Smooth muscle cell (in vitro differentiated cells): ENCODE results near the gene AKT3. TPM values are rescaled to one million over a fixed set of nuclear protein-coding genes. Genes with fewer than 3 reads are reported as not detected.
A peak's percentile ranks its signal among the peaks of the same experiment; 100 is the strongest.

Experiments used
- DNase-seq: peaks from one replicate; lab custom pipeline; 2025; ENCODE audit not compliant: unreplicated experiment; lab: John Stamatoyannopoulos, UW
- H2AFZ ChIP-seq: fragments of 200-600 bp; sonication (generic); 2 replicates; pipeline ENCODE4 v1.6.0; 2016; ENCODE audit warnings: antibody characterized with exemption, low read depth, mild to moderate bottlenecking
- H3F3A ChIP-seq: fragments of 200-600 bp; sonication (generic); 2 replicates; pipeline ENCODE4 v1.6.0; 2017; ENCODE audit warnings: antibody characterized with exemption, low read depth
- H3K27ac ChIP-seq: fragments of 200-600 bp; sonication (generic); 2 replicates; pipeline ENCODE4 v1.5.1; 2016; ENCODE audit warnings: low read depth, mild to moderate bottlenecking
- H3K27me3 ChIP-seq: fragments of 200-600 bp; sonication (generic); 2 replicates; pipeline ENCODE4 v1.6.1; 2016; ENCODE audit warnings: low read depth, mild to moderate bottlenecking
- H3K36me3 ChIP-seq: fragments of 200-600 bp; sonication (generic); 2 replicates; pipeline ENCODE4 v1.5.1; 2016; ENCODE audit warnings: low read depth
- H3K4me1 ChIP-seq: fragments of 200-600 bp; sonication (generic); 2 replicates; pipeline ENCODE4 v1.5.1; 2016; ENCODE audit warnings: low read depth
- H3K4me2 ChIP-seq: fragments of 200-600 bp; sonication (generic); 2 replicates; pipeline ENCODE4 v1.6.0; 2016; ENCODE audit warnings: mild to moderate bottlenecking
- H3K4me3 ChIP-seq: fragments of 200-600 bp; sonication (generic); 2 replicates; pipeline ENCODE4 v1.5.1; 2016; ENCODE audit warnings: mild to moderate bottlenecking
- H3K79me2 ChIP-seq: fragments of 200-600 bp; sonication (generic); 2 replicates; pipeline ENCODE4 v1.6.0; 2016; ENCODE audit warnings: low read depth, mild to moderate bottlenecking
- H3K9ac ChIP-seq: fragments of 200-600 bp; sonication (generic); 2 replicates; pipeline ENCODE4 v1.6.0; 2016; ENCODE audit warnings: low read depth
- H3K9me3 ChIP-seq: fragments of 200-600 bp; sonication (generic); replicated peaks from 2 replicates; pipeline ENCODE4 v1.5.1; 2016; ENCODE audit warnings: low read depth
- H4K20me1 ChIP-seq: fragments of 200-600 bp; sonication (generic); 2 replicates; pipeline ENCODE4 v1.6.0; 2016; ENCODE audit warnings: low read depth
- WGBS: methylation state at CpG from one replicate; pipeline ENCODE4 v1.1.7; 2016; ENCODE audit warnings: low lambda C conversion rate; 5-methylcytosine and 5-hydroxymethylcytosine counted together
- polyA plus RNA-seq: library from polyadenylated mRNA; unstranded; fragments of >200 nt; fragmentation: Nextera tagmentation; extraction: Ambion mirVana; gene quantifications from 2 replicates; pipeline ENCODE4 v1.2.1, GENCODE V29; 2016
- total RNA-seq: library from RNA; depleted of rRNA; stranded (reverse); fragments of >200 nt; gene quantifications from 2 replicates; pipeline ENCODE4 v1.2.3, GENCODE V29; 2014
- TF ChIP-seq, protein P1 (sequence below): fragments of 200-600 bp; sonication (generic); IDR thresholded peaks from 2 replicates; pipeline ENCODE4 v1.5.1; 2017; ENCODE audit warnings: borderline replicate concordance, mild to moderate bottlenecking, antibody characterized with exemption; ENCODE audit not compliant: insufficient read depth, poor library complexity, severe bottlenecking

The AKT3 gene
- total and polyA plus RNA-seq, 2 experiments from 2014 or later: 5.5 to 32.3 TPM

GRCh38 chr1:243481101-243481500, 368.9 kb downstream of the AKT3 start:
- Histone ChIP-seq H3K27me3 (no peaks in the 10 kb centered on the region), H3K4me3 (no peak overlapping the region), H3K79me2 (no peaks in the 10 kb centered on the region), H3K4me1 (peaks cover 20% of the 10 kb centered on the region), H3K9me3 (no peaks in the 10 kb centered on the region), H3K9ac (no peak overlapping the region), H4K20me1 (no peaks in the 10 kb centered on the region), H3K27ac (no peak overlapping the region), H3F3A (no peaks in the 10 kb centered on the region), H2AFZ (no peak overlapping the region), H3K36me3 (no peaks in the 10 kb centered on the region), H3K4me2 (no peak overlapping the region)
- TF ChIP-seq, protein P1, sequence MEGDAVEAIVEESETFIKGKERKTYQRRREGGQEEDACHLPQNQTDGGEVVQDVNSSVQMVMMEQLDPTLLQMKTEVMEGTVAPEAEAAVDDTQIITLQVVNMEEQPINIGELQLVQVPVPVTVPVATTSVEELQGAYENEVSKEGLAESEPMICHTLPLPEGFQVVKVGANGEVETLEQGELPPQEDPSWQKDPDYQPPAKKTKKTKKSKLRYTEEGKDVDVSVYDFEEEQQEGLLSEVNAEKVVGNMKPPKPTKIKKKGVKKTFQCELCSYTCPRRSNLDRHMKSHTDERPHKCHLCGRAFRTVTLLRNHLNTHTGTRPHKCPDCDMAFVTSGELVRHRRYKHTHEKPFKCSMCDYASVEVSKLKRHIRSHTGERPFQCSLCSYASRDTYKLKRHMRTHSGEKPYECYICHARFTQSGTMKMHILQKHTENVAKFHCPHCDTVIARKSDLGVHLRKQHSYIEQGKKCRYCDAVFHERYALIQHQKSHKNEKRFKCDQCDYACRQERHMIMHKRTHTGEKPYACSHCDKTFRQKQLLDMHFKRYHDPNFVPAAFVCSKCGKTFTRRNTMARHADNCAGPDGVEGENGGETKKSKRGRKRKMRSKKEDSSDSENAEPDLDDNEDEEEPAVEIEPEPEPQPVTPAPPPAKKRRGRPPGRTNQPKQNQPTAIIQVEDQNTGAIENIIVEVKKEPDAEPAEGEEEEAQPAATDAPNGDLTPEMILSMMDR: no peak
- WGBS: 98% methylated on average over 5 of the region's 5 CpGs
- DNase-seq: no peak

GRCh38 chr1:243477731-243478290, 372.2 kb downstream of the AKT3 start:
- H3K4me1 ChIP-seq: peaks cover 36% of the 10 kb centered on the region
- H3K9ac ChIP-seq: no peak overlapping the region
- no peak overlapping the region for H3K27ac ChIP-seq
- no peak overlapping the region for H3K4me2 ChIP-seq
- TF ChIP-seq, protein P1: no peak
- no peaks in the 10 kb centered on the region for H3K27me3 ChIP-seq
- H3K4me3 ChIP-seq: no peak overlapping the region
- H3K36me3 ChIP-seq: no peaks in the 10 kb centered on the region
- H3K79me2 ChIP-seq: no peaks in the 10 kb centered on the region
- no peaks in the 10 kb centered on the region for H4K20me1 ChIP-seq
- H3F3A ChIP-seq: no peaks in the 10 kb centered on the region
- no peak overlapping the region for H2AFZ ChIP-seq
- DNase-seq: no peak
- 93% methylated on average over 7 of the region's 7 CpGs for WGBS
- no peaks in the 10 kb centered on the region for H3K9me3 ChIP-seq

DNA sequence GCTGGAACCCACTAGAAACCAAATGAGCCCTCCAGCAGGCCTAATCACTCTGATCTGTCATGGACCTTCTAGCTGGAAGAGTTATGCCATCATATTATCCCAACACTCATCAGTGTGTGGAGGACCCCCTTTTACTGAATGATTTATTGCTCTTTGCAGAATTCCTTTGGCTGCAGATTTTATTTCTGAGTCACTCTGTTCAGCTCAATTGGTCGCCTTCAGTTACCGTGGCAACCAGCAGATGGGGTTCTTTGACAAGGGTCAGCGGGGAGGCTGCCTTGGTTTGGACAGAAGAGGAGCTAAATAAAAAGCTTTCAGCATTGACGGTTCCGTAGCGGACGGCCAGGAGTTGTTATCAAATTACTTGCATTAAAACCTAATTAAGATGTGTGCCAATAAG, 374.1 kb downstream of the AKT3 start:
- H4K20me1 ChIP-seq: no peaks in the 10 kb centered on the region
- H3K27ac ChIP-seq: no peak overlapping the region
- TF ChIP-seq, protein P1: peak; percentile 24
- no peak overlapping the region for H3K4me2 ChIP-seq
- no peak overlapping the region for H3K4me3 ChIP-seq
- DNase-seq: no peak
- H2AFZ ChIP-seq: no peak overlapping the region
- no peak overlapping the region for H3K9ac ChIP-seq
- WGBS: 67% methylated on average over 7 of the region's 7 CpGs
- no peaks in the 10 kb centered on the region for H3K36me3 ChIP-seq
- H3F3A ChIP-seq: no peaks in the 10 kb centered on the region
- H3K4me1 ChIP-seq: peaks cover 27% of the 10 kb centered on the region
- no peaks in the 10 kb centered on the region for H3K79me2 ChIP-seq
- H3K27me3 ChIP-seq: no peaks in the 10 kb centered on the region
- no peaks in the 10 kb centered on the region for H3K9me3 ChIP-seq

DNA sequence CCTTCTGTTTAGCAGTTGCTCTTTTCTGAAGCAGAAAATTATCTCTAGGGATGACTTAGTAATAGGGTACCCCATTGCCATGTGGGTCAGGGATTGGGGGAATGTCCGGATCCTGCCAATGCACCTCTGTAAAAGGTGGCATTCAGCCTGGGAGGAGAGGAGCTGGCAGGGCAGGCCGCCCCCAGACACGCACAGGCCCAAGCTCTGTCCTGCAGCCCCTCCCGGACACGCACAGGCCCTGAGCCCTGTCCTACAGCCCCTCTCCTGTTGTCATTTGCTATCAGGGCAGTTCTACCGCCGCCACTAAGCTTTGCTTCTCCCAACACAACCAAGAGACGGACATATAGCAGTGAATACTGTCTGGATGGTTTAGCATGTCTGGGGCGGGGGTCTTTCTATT, 375.1 kb downstream of the AKT3 start:
- Histone ChIP-seq H3K4me3 (no peak overlapping the region), H3K4me2 (no peak overlapping the region), H3K27ac (no peak overlapping the region), H3K36me3 (no peaks in the 10 kb centered on the region), H4K20me1 (no peaks in the 10 kb centered on the region), H3K9ac (no peak overlapping the region), H3K79me2 (no peaks in the 10 kb centered on the region), H3F3A (no peaks in the 10 kb centered on the region), H2AFZ (no peak overlapping the region), H3K27me3 (no peaks in the 10 kb centered on the region), H3K9me3 (no peaks in the 10 kb centered on the region), H3K4me1 (peaks cover 37% of the 10 kb centered on the region)
- WGBS: 97% methylated on average over 9 of the region's 9 CpGs
- TF ChIP-seq, protein P1: no peak
- DNase-seq: no peak
